ENCODE results near the gene GJD2. TPM values are rescaled to one million over a fixed set of nuclear protein-coding genes. Genes with fewer than 3 reads are reported as not detected.

GJD2 gene
- total and polyA plus RNA-seq, 2 donors (not counting 1 experiment from before 2014, with no cell fraction given), result not detected

DNA sequence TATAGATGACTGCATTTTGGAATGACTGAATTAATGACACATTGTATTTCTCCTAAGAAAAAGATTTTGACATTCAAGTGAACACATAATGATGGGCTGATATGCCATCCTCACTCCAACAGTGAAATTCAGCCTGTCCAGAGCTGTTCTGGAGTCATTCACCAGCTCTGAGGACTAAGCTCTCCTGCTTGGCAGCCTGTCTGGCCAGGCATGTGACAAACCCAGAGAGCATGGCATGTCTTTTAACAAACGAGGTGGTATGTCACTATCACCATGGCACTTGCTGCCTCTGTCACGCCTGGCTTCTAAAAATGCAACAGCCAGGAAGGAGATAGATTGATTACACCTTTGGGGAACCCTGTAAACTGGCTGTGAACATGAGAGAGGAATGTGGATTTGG lies 39.1 kb upstream of the GJD2 start:
- Histone ChIP-seq H3K36me3 (ENCODE audit: control insufficient read depth, insufficient read depth, low read length) (no peaks in the 10 kb centered on the region), H3K4me3 (replicated peaks in 1 of 4; ENCODE audit: control extremely low read depth in 1 of 4, insufficient read depth in 1 of 4, low read depth in 3 of 4, low read length in 4 of 4) (no peak overlapping the region), H3K79me2 (ENCODE audit: control insufficient read depth, insufficient read depth, low read length) (no peaks in the 10 kb centered on the region), H3K4me2 (ENCODE audit: extremely low read depth, insufficient read depth, low read length) (no peak overlapping the region), H3K9ac (ENCODE audit: insufficient read depth, low read length) (no peak overlapping the region), H3K9me3 (ENCODE audit: control insufficient read depth, insufficient read depth, low read depth, low read length) (no peaks in the 10 kb centered on the region), H2AFZ (ENCODE audit: low read length) (no peak overlapping the region), H3K27ac (ENCODE audit: insufficient read depth, low read length) (no peak overlapping the region), H4K20me1 (ENCODE audit: control insufficient read depth, extremely low read depth, insufficient read depth, low read length) (no peaks in the 10 kb centered on the region), H3K27me3 (ENCODE audit: control insufficient read depth, insufficient read depth, low read length) (peaks cover 28% of the 10 kb centered on the region), H3K4me1 (ENCODE audit: control insufficient read depth, extremely low read depth, insufficient read depth, low read length) (no peaks in the 10 kb centered on the region)
- TF ChIP-seq EZH2 (IDR thresholded peaks at IDR 0.05; ENCODE audit: low read length, missing control alignments) (no peak), CTCF (conservative IDR thresholded peaks at IDR 0.05 in 1 of 2, IDR thresholded peaks at IDR 0.05 in 1 of 2; ENCODE audit: low read depth in 1 of 2, low read length in 2 of 2) (no peak)
- DNase-seq (ENCODE audit: low read depth in 2 of 2), result no peak

- Histone ChIP-seq H4K20me1 (ENCODE audit: control insufficient read depth, extremely low read depth, insufficient read depth, low read length) (no peaks in the 10 kb centered on the region), H3K9ac (ENCODE audit: insufficient read depth, low read length) (no peak overlapping the region), H2AFZ (ENCODE audit: low read length) (no peak overlapping the region), H3K4me3 (replicated peaks in 1 of 4; ENCODE audit: control extremely low read depth in 1 of 4, insufficient read depth in 1 of 4, low read depth in 3 of 4, low read length in 4 of 4) (no peak overlapping the region), H3K27ac (ENCODE audit: insufficient read depth, low read length) (no peak overlapping the region), H3K27me3 (ENCODE audit: control insufficient read depth, insufficient read depth, low read length) (peaks cover 28% of the 10 kb centered on the region), H3K4me1 (ENCODE audit: control insufficient read depth, extremely low read depth, insufficient read depth, low read length) (no peaks in the 10 kb centered on the region), H3K9me3 (ENCODE audit: control insufficient read depth, insufficient read depth, low read depth, low read length) (no peaks in the 10 kb centered on the region), H3K79me2 (ENCODE audit: control insufficient read depth, insufficient read depth, low read length) (no peaks in the 10 kb centered on the region), H3K36me3 (ENCODE audit: control insufficient read depth, insufficient read depth, low read length) (no peaks in the 10 kb centered on the region), H3K4me2 (ENCODE audit: extremely low read depth, insufficient read depth, low read length) (no peak overlapping the region)
- DNase-seq (ENCODE audit: low read depth in 2 of 2), result no peak
- TF ChIP-seq EZH2 (IDR thresholded peaks at IDR 0.05; ENCODE audit: low read length, missing control alignments), result no peak
- TF ChIP-seq CTCF (conservative IDR thresholded peaks at IDR 0.05 in 1 of 2, IDR thresholded peaks at IDR 0.05 in 1 of 2; ENCODE audit: low read depth in 1 of 2, low read length in 2 of 2), result no peak
Observed at GRCh38 chr15:34793071-34793470, 38.3 kb upstream of the GJD2 start.

- H3K9ac ChIP-seq (ENCODE audit: insufficient read depth, low read length), result no peak overlapping the region
- peaks cover 28% of the 10 kb centered on the region for H3K27me3 ChIP-seq (ENCODE audit: control insufficient read depth, insufficient read depth, low read length)
- H3K9me3 ChIP-seq (ENCODE audit: control insufficient read depth, insufficient read depth, low read depth, low read length), result no peaks in the 10 kb centered on the region
- no peak overlapping the region for H2AFZ ChIP-seq (ENCODE audit: low read length)
- no peaks in the 10 kb centered on the region for H3K79me2 ChIP-seq (ENCODE audit: control insufficient read depth, insufficient read depth, low read length)
- no peak overlapping the region for H3K27ac ChIP-seq (ENCODE audit: insufficient read depth, low read length)
- H3K4me3 ChIP-seq (replicated peaks in 1 of 4; ENCODE audit: control extremely low read depth in 1 of 4, insufficient read depth in 1 of 4, low read depth in 3 of 4, low read length in 4 of 4), result no peak overlapping the region
- DNase-seq (ENCODE audit: low read depth in 2 of 2), result no peak
- no peaks in the 10 kb centered on the region for H4K20me1 ChIP-seq (ENCODE audit: control insufficient read depth, extremely low read depth, insufficient read depth, low read length)
- H3K4me1 ChIP-seq (ENCODE audit: control insufficient read depth, extremely low read depth, insufficient read depth, low read length), result no peaks in the 10 kb centered on the region
- TF ChIP-seq EZH2 (IDR thresholded peaks at IDR 0.05; ENCODE audit: low read length, missing control alignments) (no peak), CTCF (conservative IDR thresholded peaks at IDR 0.05 in 1 of 2, IDR thresholded peaks at IDR 0.05 in 1 of 2; ENCODE audit: low read depth in 1 of 2, low read length in 2 of 2) (no peak)
- no peak overlapping the region for H3K4me2 ChIP-seq (ENCODE audit: extremely low read depth, insufficient read depth, low read length)
- no peaks in the 10 kb centered on the region for H3K36me3 ChIP-seq (ENCODE audit: control insufficient read depth, insufficient read depth, low read length)
Observed at GRCh38 chr15:34791701-34792100, 36.9 kb upstream of the GJD2 start.
